T-helper 9 cell (primary cell): Measurements from ENCODE around the gene DNAJC5.
A peak's percentile ranks its signal among the peaks of the same experiment; 100 is the strongest.
"Not testable (repeated sequence)": the region's sequence is repeated elsewhere in the genome, so short reads cannot be mapped to it uniquely, and the experiment has no call there.

ENCODE experiments used
- DNase-seq: peaks from one replicate; pipeline ENCODE4 v3.0.0-alpha.2; 2020
- total RNA-seq, 2 donors: gene quantifications; one replicate each; lab custom pipeline; 2026; lab: John Stamatoyannopoulos, UW

The DNAJC5 gene
- total RNA-seq, result 71.4 to 200 reads per million in 2 donors

GRCh38 chr20:63894358-63895201 is at the start of gene DNAJC5:
Gene DNAJC5 (plus strand): TSS chr20:63895126. CDS start chr20:63928346, 33,220 bp downstream.
- DNase-seq, result peak; percentile 94

- no peak for DNase-seq
Observed at GRCh38 chr20:63846128-63846771, 48.7 kb upstream of the DNAJC5 start.

- no peak for DNase-seq
Observed at GRCh38 chr20:63846888-63847236, 48.1 kb upstream of the DNAJC5 start.

- DNase-seq, result no peak
Observed at GRCh38 chr20:63847237-63848002, 47.5 kb upstream of the DNAJC5 start.

- DNase-seq, result no peak
Observed at GRCh38 chr20:63848003-63848911, 46.7 kb upstream of the DNAJC5 start.

GRCh38 chr20:63850689-63851547 is 44.0 kb upstream of the DNAJC5 start:
- no peak for DNase-seq

- not testable (repeated sequence) for DNase-seq
Observed at GRCh38 chr20:63851548-63851943, 43.4 kb upstream of the DNAJC5 start.

- DNase-seq, result not testable (repeated sequence)
Observed at GRCh38 chr20:63853733-63854068, 41.2 kb upstream of the DNAJC5 start.

- DNase-seq, result no peak
Observed at GRCh38 chr20:63854069-63854765, 40.7 kb upstream of the DNAJC5 start.

- no peak for DNase-seq
Observed at GRCh38 chr20:63854766-63855362, 40.1 kb upstream of the DNAJC5 start.

GRCh38 chr20:63855363-63856097 is 39.4 kb upstream of the DNAJC5 start:
- DNase-seq, result no peak

GRCh38 chr20:63856098-63856511 is 38.8 kb upstream of the DNAJC5 start:
- DNase-seq, result no peak

- no peak for DNase-seq
Observed at GRCh38 chr20:63857764-63858392, 37.0 kb upstream of the DNAJC5 start.

GRCh38 chr20:63858393-63859165 is 36.3 kb upstream of the DNAJC5 start:
- DNase-seq, result no peak

GRCh38 chr20:63859166-63859699 is 35.7 kb upstream of the DNAJC5 start:
- no peak for DNase-seq

GRCh38 chr20:63860325-63861051 is 34.4 kb upstream of the DNAJC5 start:
- DNase-seq, result no peak

GRCh38 chr20:63861365-63861934 is 33.5 kb upstream of the DNAJC5 start, which contains the start of gene ABHD16B:
Gene ABHD16B (plus strand): TSS chr20:63861498. CDS start chr20:63861541, 43 bp downstream.
- DNase-seq, result no peak
